ENCODE data around the gene DLG5.

Gene DLG5

DNA sequence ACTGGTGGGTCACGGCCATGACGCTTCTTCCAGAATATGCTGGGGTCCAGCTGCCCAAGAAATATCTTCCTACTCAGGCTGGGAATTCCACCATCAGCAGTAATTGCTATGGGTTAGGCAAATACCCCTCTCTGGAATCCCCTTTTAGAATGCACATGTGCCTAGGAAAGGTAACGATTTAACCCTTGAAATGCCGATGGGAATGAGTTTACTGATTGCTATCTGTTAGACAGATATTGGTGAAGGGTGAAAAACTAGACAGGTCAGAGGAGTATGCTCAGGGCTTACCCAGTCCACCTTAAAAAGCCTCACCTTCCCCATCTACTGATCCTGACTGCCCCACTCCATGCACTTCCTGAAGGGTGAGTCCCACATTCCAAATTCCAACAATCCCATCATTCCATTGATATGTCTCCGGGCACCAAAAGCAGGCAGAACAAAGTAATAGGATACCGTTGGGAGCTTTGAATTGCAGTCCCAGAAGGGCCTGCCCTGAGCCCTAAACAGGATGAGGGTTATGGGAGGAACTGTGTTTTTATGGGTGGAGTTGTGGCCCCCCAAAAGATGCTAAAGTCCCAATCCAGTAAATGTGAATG lies 59.3 kb downstream of the DLG5 start:
- DNase-seq (ENCODE audit: low read depth): no peak
- TF ChIP-seq, protein P1, sequence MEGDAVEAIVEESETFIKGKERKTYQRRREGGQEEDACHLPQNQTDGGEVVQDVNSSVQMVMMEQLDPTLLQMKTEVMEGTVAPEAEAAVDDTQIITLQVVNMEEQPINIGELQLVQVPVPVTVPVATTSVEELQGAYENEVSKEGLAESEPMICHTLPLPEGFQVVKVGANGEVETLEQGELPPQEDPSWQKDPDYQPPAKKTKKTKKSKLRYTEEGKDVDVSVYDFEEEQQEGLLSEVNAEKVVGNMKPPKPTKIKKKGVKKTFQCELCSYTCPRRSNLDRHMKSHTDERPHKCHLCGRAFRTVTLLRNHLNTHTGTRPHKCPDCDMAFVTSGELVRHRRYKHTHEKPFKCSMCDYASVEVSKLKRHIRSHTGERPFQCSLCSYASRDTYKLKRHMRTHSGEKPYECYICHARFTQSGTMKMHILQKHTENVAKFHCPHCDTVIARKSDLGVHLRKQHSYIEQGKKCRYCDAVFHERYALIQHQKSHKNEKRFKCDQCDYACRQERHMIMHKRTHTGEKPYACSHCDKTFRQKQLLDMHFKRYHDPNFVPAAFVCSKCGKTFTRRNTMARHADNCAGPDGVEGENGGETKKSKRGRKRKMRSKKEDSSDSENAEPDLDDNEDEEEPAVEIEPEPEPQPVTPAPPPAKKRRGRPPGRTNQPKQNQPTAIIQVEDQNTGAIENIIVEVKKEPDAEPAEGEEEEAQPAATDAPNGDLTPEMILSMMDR (IDR thresholded peaks at IDR 0.05; ENCODE audit: control insufficient read depth, insufficient read depth, low read depth, low read length, missing control alignments): no peak
- H3K4me3 ChIP-seq (ENCODE audit: control insufficient read depth, low read depth, low read length): no peak overlapping the region

- no peak for DNase-seq (ENCODE audit: low read depth)
- H3K4me3 ChIP-seq (ENCODE audit: control insufficient read depth, low read depth, low read length): no peak overlapping the region
- TF ChIP-seq, protein P1 (IDR thresholded peaks at IDR 0.05; ENCODE audit: control insufficient read depth, insufficient read depth, low read depth, low read length, missing control alignments): no peak
These were observed 60.0 kb downstream of the DLG5 start for GRCh38 chr10:77866598-77866997.

DNA sequence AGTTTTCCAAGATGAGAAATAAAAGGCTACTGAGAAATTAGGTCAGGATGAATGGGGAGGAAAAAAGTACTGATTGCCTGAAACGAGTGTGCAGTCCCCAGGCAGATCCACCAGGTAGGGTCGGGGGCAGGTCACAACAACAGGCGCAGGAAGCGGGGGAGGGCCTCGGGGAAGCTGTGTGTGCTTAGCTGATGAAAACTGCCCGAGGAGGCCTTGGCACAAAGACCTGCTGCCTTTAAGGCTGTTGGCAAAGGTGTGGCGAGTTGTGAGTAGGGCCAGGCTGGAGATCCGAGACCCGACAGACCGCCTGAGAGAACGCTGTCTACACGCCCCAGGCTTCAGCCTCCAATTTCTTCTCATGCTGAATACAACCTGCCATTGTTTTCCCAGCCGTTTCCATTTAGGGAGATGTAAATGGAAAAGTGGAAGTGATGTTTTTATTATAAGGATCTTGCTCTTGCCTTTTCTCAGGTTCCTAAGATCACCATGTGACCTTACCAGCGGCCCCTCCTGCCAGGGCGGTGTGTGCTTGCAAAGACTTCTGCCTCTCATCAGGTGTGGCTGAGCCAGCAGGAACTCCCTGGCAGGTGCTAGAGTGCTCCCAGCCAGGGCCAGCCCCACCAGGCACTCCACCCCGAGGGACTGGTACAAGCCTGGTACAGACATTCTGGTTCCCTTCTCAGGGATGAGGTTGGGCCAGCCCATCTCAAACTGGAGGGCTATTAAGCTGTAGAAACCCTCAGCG lies 60.8 kb downstream of the DLG5 start:
- H3K4me3 ChIP-seq (ENCODE audit: control insufficient read depth, low read depth, low read length): no peak overlapping the region
- DNase-seq (ENCODE audit: low read depth): no peak
- TF ChIP-seq, protein P1 (IDR thresholded peaks at IDR 0.05; ENCODE audit: control insufficient read depth, insufficient read depth, low read depth, low read length, missing control alignments): no peak

- DNase-seq (ENCODE audit: low read depth): no peak
- TF ChIP-seq, protein P1 (IDR thresholded peaks at IDR 0.05; ENCODE audit: control insufficient read depth, insufficient read depth, low read depth, low read length, missing control alignments): no peak
- H3K4me3 ChIP-seq (ENCODE audit: control insufficient read depth, low read depth, low read length): no peak overlapping the region
These were observed 62.3 kb downstream of the DLG5 start for GRCh38 chr10:77864151-77864851.

- TF ChIP-seq, protein P1 (IDR thresholded peaks at IDR 0.05; ENCODE audit: control insufficient read depth, insufficient read depth, low read depth, low read length, missing control alignments): no peak
- DNase-seq (ENCODE audit: low read depth): no peak
These were observed 63.1 kb downstream of the DLG5 start for GRCh38 chr10:77863446-77863845.

DNA sequence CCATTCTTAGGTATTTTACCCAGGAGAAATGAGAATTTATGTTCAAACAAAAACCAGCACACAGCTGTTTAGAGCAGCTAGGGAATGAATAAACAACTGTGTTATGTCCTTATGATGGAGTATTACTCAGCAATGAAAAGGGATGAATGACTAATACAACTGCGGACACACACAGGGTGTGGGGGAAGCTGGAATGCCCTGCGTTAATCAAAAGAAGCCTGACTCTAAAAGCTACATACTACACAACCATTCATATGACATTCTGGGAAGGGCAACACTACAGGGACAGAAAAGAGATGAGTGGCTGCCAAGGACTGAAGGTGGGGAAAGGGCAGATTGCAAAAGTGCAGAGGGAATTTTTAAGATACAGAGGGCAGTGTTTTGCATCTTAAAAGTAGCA lies 64.0 kb downstream of the DLG5 start:
- no peak overlapping the region for H3K4me3 ChIP-seq (ENCODE audit: control insufficient read depth, low read depth, low read length)
- TF ChIP-seq, protein P1 (IDR thresholded peaks at IDR 0.05; ENCODE audit: control insufficient read depth, insufficient read depth, low read depth, low read length, missing control alignments): no peak
- no peak for DNase-seq (ENCODE audit: low read depth)

More at GRCh38 chr10:77863446-77863845, 63.1 kb downstream of the DLG5 start:
- no peak overlapping the region for H3K4me3 ChIP-seq (ENCODE audit: control insufficient read depth, low read depth, low read length)
